Nephron progenitor cell (in vitro differentiated cells): ENCODE measurements around the gene TRIM59.

Source experiments
- DNase-seq: peaks from one replicate; pipeline ENCODE4 v3.0.0; 2021
- H3K27ac Mint-ChIP-seq: 2 replicates; pipeline ENCODE4 v1.8.0; 2021; ENCODE audit warnings: mild to moderate bottlenecking, moderate library complexity, mixed read lengths
- H3K27me3 Mint-ChIP-seq: 2 replicates; pipeline ENCODE4 v1.8.0; 2021; ENCODE audit warnings: mild to moderate bottlenecking, low read depth, mixed read lengths; ENCODE audit not compliant: poor library complexity
- H3K36me3 Mint-ChIP-seq: 2 replicates; pipeline ENCODE4 v1.8.0; 2021; ENCODE audit warnings: low read depth, mixed read lengths
- H3K4me1 Mint-ChIP-seq: 2 replicates; pipeline ENCODE4 v1.8.0; 2021; ENCODE audit warnings: mixed read lengths
- H3K4me3 Mint-ChIP-seq: 2 replicates; pipeline ENCODE4 v1.8.0; 2021; ENCODE audit warnings: mild to moderate bottlenecking, moderate library complexity, mixed read lengths
- H3K9me3 Mint-ChIP-seq: 2 replicates; pipeline ENCODE4 v1.8.0; 2021; ENCODE audit warnings: mild to moderate bottlenecking, moderate library complexity, mixed read lengths
- TF ChIP-seq, protein P1 (sequence below): fragments of 200-600 bp; sonication (generic); IDR thresholded peaks from 2 replicates; pipeline ENCODE4 v1.5.0; 2021; ENCODE audit warnings: antibody characterized with exemption

TRIM59 gene

DNA sequence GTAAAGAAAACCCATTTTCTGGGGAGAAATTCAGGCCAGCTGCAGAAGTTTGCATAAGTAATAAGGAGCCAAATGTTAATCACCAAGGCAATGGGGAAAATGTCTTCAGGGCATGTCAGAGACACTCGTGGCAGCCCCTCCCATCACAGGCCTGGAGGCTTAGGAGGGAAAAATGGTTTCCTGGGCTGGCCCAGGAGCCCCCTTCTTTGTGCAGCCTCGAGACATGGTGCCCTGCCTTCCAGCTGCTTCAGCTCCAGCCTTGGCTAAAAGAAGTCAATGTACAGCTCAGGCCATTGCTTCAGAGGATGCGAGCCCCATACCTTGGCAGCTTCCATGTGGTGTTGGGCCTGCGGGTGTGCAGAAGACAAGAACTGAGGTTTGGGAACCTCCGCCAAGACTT, 20.6 kb upstream of the TRIM59 start:
- TF ChIP-seq, protein P1, sequence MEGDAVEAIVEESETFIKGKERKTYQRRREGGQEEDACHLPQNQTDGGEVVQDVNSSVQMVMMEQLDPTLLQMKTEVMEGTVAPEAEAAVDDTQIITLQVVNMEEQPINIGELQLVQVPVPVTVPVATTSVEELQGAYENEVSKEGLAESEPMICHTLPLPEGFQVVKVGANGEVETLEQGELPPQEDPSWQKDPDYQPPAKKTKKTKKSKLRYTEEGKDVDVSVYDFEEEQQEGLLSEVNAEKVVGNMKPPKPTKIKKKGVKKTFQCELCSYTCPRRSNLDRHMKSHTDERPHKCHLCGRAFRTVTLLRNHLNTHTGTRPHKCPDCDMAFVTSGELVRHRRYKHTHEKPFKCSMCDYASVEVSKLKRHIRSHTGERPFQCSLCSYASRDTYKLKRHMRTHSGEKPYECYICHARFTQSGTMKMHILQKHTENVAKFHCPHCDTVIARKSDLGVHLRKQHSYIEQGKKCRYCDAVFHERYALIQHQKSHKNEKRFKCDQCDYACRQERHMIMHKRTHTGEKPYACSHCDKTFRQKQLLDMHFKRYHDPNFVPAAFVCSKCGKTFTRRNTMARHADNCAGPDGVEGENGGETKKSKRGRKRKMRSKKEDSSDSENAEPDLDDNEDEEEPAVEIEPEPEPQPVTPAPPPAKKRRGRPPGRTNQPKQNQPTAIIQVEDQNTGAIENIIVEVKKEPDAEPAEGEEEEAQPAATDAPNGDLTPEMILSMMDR: no peak
- H3K9me3 Mint-ChIP-seq: peaks cover 28% of the 10 kb centered on the region
- H3K27me3 Mint-ChIP-seq: peaks cover 7% of the 10 kb centered on the region
- no peaks in the 10 kb centered on the region for H3K4me1 Mint-ChIP-seq
- no peak overlapping the region for H3K4me3 Mint-ChIP-seq
- H3K36me3 Mint-ChIP-seq: peaks cover 7% of the 10 kb centered on the region
- DNase-seq: no peak
- no peak overlapping the region for H3K27ac Mint-ChIP-seq

DNA sequence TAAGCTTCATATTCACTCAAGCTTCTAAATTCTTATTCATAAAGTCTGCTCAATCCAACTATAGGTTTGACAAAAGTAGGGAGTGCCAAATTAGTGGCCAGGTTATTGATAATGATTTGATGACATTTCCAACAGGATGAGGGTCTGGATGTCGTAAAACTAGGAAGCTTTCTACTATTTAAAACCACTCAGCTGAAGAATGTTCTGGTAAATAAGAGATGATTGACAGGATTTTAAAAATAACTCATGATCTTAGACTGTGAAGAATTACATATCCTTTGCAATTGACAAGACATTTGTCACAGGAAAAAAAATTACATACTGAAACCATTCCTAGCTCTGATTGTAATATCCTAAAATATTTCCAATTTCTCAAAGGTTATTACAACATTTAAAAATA, 15.4 kb upstream of the TRIM59 start:
- no peak for DNase-seq
- Mint-ChIP-seq H3K36me3 (peaks cover 6% of the 10 kb centered on the region), H3K27me3 (peaks cover 7% of the 10 kb centered on the region), H3K4me1 (no peaks in the 10 kb centered on the region), H3K9me3 (peaks cover 25% of the 10 kb centered on the region), H3K27ac (no peak overlapping the region), H3K4me3 (no peak overlapping the region)
- TF ChIP-seq, protein P1: no peak

DNA sequence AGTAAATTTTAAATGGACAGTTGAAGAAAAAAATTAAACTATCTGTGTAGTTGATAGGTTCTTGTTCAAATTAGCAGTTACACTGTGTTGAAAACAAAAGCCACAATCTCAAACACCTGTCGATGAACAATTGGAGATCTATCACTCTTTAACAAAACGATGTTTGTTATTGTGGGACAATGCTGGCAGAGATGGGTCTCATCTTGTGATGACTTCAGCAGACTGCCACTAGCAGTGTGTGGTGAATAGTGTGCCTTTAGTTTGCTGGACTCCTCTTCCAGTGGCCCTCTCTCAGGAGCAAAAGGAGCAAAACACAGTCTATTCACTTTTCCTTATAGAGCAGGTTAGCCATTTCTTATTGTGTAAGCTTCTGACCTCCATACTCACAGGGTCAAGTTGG, 14.7 kb upstream of the TRIM59 start:
- TF ChIP-seq, protein P1: no peak
- DNase-seq: no peak
- no peaks in the 10 kb centered on the region for H3K36me3 Mint-ChIP-seq
- H3K27ac Mint-ChIP-seq: no peak overlapping the region
- no peak overlapping the region for H3K4me3 Mint-ChIP-seq
- H3K4me1 Mint-ChIP-seq: no peaks in the 10 kb centered on the region
- peaks cover 3% of the 10 kb centered on the region for H3K27me3 Mint-ChIP-seq
- H3K9me3 Mint-ChIP-seq: peaks cover 23% of the 10 kb centered on the region

DNA sequence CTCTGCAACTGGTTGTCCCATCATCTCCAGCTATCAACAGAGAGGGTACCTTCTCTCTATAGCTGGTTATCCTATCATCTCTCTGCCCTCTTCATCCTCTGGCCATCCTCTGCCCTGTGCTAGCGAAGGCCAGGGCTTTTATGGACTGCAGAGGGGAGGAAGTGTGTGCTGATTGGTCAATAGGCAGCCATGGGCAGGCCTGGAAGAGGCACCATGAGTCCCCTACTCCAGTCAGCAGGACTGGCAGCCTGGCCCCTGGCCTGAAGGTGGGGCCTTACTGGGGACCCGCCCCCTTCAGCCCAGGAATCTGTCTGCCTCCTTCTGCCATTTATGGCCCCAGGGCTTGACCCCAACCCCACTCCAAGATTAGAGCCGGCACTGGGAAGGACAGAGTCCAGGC, 10.4 kb upstream of the TRIM59 start:
- no peaks in the 10 kb centered on the region for H3K4me1 Mint-ChIP-seq
- peaks cover 3% of the 10 kb centered on the region for H3K27me3 Mint-ChIP-seq
- no peak for DNase-seq
- no peaks in the 10 kb centered on the region for H3K36me3 Mint-ChIP-seq
- peaks cover 13% of the 10 kb centered on the region for H3K9me3 Mint-ChIP-seq
- H3K27ac Mint-ChIP-seq: no peak overlapping the region
- TF ChIP-seq, protein P1: no peak
- H3K4me3 Mint-ChIP-seq: no peak overlapping the region

DNA sequence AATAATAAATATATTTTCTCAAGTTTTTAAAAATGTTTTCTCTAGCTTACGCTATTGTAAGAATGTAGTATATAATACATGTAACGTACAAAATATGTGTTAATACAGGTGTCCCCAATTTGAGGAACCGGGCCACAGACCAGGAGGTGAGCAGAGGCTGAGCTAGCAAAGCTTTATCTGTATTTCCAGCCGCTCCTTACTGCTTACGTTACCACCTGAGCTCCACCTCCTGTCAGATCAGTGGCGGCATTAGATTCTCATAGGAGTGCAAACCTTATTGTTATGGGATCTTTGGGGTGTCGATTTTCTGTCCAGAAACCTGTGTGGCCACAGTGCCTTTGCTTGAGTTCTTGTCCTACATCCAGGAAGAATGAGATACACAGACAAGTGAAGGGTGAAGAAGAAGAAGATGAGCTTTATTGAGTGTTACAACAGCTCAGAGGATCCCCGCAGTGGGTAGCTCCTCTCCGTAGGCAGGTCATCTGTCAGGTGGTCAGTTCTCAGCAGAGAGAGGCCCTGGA, 9.9 kb upstream of the TRIM59 start:
- no peak for DNase-seq
- Mint-ChIP-seq H3K36me3 (no peaks in the 10 kb centered on the region), H3K9me3 (peaks cover 13% of the 10 kb centered on the region), H3K4me1 (no peaks in the 10 kb centered on the region), H3K27ac (no peak overlapping the region), H3K4me3 (no peak overlapping the region), H3K27me3 (peaks cover 5% of the 10 kb centered on the region)
- TF ChIP-seq, protein P1: no peak

DNA sequence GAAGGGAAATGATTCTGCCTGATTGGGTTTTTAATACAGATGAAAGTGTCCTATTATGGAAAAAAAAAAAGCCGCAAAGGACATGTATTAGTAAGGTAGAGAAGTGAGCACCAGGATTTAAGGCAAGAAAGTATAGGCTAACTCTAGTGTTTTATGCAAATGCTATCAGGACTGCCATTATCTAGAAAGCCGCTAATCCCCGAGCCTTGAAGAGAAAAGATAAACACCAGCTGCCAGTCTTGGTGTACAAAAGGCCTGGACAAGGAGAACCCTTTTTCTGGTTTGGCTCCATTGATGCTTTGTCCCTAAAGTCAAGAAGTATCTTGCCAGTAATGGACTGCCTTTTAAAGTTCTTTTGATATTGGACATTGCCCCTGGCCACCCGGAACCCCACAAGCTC, 8.6 kb upstream of the TRIM59 start:
- no peaks in the 10 kb centered on the region for H3K36me3 Mint-ChIP-seq
- peaks cover 13% of the 10 kb centered on the region for H3K9me3 Mint-ChIP-seq
- TF ChIP-seq, protein P1: no peak
- H3K27me3 Mint-ChIP-seq: peaks cover 11% of the 10 kb centered on the region
- DNase-seq: no peak
- no peak overlapping the region for H3K4me3 Mint-ChIP-seq
- H3K27ac Mint-ChIP-seq: no peak overlapping the region
- H3K4me1 Mint-ChIP-seq: no peaks in the 10 kb centered on the region
